Left hindlimb (tissue), 1 donor: ENCODE measurements around the gene MITF.

ENCODE experiments used
- DNase-seq: peaks from one replicate; pipeline ENCODE4 v3.0.0-alpha.2; 2018

MITF gene

DNA sequence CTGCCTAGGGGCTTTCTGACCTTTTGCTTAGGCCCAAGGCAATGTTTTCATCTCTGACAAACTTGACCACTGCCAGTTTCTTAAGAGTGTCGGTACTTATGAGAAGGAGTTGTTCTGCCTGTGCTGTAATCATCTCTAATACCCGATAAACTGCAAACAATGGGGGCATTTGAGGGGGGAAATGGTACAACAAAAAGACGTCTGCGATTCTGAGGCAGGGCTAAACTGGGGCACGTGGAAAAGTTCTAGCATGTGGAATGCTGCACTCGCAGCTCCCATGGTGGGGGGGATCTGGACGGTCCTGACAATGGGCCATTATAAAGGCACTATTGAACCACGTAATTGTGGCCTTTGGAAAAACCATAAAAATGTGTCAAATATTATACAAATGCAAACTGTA, 187.1 kb downstream of the MITF start:
- DNase-seq, result no peak

DNA sequence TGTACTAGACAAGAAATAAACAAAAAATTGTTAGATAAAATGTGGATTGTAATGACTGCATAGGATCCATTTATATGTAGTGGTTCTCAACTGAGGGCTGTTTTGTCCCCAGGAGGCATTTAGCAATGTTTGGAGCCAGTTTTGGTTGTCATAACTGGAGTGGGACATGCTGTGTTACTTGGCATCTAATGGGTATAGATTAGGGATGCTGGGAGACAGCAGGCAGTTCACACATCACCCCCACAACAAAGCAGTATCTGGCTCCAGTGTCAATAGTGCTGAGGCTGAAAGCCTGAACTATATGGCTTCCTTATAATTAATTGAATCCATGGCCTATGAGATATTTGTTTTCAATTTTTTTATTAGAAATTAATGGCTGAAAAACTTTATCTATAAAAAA, 188.3 kb downstream of the MITF start:
- no peak for DNase-seq

DNA sequence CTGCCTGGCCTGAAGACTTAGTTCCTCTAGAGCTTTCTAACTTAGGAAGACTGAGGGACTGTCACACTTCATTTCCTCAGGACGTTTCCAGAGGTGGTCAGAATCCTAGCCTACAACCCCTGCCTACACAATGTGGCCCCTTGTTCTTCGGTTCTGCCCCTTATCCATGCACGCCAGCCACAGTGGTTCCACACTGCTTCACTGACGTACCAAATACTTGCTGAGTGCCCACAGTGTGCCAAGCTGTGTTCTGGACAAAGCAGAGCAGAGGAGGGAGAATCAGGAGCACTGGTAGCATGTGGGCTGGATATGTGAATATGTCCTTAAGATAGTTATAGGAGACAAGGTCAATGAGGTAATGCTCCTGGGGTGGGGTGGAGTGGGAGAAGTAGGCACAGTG, 189.8 kb downstream of the MITF start:
- DNase-seq, result no peak

DNA sequence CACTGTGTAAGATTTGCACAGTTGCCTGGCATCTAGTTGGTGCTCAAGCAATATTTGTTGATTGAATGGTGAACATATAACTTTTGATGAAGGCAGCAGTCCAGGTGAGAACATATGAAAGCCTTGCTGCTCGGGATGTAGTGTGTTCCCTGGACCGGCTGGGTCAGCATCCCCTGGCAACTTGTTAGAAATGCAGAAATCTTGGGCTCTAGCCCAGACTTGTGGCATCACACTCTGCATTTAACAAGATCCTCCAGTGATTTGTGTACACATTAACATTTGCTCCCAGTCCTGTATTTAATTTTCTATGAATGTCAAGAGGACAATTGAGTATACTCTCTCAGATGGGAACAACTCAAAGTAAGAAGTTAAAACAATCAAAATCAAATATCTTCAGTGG, 191.3 kb downstream of the MITF start:
- DNase-seq, result no peak

DNA sequence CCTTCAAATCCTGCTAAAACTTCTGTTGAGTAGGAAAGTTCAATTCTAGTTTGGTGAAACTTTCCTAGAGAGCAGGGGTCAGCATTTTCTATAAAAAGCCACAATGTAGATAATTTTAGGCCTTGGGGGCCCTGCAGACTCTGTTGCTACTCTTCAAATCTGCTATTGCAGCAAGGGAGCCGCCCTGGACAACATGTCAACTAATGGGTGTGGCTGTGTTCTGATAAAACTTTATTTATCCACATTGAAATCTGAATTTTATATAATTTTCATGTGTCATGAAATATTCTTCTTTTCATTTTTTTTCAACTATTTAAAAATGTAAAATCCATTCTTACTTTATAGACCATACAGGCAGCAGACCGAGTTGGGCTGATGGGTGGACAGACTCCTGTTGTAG, 192.8 kb downstream of the MITF start:
- DNase-seq, result no peak

DNA sequence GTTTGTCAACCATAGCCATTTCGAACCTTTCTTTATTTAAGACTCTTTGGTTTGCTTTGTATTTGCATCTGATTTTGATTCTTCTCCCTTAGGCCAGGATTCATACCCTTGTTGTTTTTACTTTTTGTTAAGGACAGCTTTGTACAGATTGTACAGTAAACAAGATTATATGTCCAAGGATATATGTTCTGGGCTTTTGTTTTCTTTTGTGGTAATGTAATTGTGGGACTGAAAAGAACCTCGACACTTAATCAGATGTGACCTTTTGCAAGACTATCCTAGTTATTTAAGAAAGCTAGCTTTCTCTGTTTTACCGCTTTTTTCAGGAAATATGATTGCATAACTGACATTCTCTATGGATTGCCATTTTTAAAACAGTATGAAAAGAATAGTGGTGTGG, 193.2 kb downstream of the MITF start:
- no peak for DNase-seq

DNA sequence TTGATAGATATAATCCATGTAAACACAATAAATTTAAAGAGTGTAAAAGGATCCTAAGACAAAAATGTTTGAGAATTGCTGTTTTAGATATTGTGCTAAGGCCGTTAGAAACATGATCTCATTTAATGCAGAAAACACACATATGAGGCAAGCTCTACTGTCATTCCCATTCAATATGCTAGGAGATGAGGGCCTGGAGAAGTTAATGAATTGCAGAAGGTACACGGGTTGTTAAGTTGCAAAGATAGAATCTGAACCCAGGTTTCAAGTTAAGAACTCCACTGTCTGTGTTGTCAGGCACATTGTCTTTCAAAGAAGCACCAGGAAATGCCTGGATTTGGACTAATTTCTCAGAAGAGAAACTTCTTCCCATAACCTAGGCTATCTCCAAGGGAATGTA, 195.1 kb downstream of the MITF start:
- no peak for DNase-seq

DNA sequence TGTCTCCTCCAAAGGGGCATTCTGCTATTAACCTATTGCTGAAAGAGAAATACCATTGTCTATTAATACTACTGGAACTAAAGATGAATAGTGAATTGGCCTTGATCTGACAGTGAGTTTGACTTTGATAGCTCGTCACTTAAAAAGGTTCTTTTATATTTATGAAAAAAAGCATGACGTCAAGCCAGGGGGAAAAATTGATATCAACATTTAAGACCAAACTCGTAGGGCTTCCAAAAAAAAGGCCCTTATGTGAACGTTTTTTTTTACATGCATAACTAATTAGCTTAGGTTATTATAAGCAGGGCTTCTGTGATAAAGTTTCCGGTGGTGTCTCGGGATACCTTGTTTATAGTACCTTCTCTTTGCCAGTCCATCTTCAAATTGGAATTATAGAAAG, 197.0 kb downstream of the MITF start:
- DNase-seq, result no peak

DNA sequence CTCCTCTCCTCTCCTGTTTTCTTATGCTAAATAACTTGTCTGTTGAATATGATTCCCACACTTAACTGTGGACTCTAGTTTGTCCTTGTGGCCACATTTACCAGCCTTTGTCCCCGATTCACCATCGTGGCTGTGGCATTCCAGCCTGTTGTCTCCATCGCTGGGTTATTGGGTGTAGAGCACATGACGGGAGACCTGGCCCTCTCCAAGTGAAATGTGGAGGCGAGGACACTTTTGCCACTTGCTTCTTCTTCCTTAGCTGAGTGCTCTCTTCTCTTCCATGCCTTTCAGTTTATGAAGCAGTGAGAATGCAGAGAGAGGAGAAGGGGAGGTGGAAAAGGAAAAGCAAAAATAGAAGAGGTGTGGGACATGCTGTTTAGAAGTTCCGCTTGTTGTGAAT, 198.8 kb downstream of the MITF start:
- no peak for DNase-seq

DNA sequence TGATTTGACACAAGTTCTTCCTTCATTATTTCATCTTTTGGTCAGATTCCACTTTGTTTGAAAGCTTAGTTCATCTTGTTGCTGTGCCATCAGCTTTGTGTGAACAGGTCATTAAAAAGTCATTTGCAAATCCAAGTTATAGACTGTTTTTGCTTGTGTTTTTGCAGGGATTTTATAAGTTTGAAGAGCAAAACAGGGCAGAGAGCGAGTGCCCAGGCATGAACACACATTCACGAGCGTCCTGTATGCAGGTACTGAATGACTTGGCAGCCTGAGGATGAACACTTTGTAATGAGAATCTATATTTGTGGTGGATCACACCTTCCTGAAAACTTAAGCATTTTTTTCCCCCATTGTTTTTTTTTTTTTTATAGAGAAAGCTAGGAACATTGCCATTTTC, 199.7 kb downstream of the MITF start:
- DNase-seq, result no peak

DNA sequence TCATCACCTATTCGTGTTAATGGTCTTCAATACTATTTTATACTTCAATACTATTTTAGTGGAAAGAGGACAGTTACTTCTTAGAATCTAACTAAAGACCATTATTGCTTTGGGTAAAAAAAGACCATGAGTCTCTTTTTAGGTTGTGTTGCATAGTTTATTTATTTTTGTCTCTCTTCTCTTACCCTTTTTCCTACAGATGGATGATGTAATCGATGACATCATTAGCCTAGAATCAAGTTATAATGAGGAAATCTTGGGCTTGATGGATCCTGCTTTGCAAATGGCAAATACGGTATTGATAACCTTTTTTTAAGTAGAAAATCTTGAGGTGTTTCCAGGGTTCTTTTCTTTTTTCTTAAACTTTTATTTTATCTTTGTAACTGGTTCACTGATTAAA, 201.8 kb downstream of the MITF start:
- DNase-seq, result no peak

DNA sequence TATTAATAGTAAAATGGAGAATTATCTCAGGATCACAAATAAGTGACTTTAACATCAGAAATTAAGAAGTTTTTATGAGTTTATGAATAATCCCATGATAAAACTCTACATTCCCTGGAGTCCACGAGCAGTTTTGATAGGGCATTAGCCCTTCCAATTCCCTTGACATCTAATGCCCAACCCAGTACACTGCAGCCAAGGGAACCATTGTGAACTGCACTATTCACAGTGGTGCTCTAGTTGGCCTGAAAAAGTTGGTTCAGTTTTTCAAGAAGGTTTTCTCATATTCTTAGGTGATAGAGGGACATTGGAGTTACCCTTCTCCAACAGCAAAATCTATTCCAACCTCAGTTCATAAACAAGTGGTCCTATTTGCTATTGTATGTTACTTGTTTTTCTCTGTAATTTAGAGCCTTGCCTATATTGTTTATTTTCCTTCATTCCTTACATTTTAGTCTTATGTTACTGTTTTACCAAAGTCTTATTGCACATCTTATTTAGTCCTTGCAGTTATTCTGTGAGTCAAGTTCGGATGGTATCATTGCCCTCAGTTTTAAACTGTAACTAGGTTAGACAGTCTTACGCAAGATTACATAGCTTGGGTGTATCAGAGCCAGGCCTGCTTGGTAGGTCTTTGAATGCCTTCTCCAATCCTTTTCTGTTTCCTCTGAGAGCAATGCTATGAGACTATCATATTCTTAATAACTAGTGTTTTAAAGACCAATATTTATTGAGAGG, 202.3 kb downstream of the MITF start:
- DNase-seq, result no peak

DNA sequence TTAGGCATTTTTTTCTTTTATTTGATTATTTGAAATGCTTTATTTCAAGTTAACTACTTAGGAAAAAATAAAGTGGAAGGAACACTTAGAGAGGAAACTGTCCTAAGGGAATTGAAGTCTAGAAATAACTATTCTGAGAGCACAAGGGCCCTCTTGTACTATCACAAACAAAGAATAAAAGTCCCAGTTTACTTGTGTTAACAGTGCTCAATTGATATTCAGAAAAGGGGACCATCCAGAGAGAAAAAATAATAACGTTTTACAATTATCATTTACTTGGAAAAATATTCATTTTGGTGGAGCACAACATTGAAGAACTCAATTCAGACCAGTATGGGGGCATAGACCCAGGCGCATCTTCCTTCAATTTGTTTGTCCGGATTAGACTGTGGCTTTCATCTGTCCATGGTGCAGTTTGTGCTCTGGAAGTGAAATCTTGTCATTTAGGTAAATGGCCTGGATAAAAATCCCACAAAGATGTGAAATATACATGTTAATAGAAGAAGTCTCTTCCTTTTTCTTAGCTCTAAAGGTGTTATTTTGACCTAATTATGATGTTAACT, 205.7 kb downstream of the MITF start:
- no peak for DNase-seq

DNA sequence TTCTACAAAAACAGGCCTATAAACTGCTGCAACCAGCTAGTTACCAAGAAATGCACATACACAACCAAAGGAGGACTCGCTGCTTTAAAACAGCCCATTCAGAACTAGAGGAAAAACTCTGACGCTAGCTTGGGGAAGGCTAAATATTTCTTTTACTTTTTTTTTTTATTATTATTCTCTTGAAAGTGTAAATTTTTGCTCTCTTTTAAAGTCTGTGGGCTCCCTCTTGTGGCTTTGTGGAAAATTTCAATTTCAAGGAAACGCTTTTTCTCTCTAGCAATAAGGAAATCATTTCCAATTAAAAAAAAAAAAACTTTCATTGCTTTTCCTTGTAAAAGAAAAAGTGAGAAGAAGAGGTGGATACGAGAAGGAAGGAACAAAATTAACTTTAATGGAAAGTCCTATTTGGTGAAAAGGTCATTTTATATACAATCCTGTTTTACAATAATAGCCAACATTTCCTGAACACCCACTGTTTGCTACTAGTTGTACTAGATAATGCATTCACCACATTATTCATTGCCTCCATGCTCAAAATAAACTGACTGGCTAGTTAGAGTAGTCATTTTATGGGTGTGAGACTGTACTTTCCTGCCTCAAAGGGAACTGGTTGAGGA, 209.1 kb downstream of the MITF start:
- no peak for DNase-seq

DNA sequence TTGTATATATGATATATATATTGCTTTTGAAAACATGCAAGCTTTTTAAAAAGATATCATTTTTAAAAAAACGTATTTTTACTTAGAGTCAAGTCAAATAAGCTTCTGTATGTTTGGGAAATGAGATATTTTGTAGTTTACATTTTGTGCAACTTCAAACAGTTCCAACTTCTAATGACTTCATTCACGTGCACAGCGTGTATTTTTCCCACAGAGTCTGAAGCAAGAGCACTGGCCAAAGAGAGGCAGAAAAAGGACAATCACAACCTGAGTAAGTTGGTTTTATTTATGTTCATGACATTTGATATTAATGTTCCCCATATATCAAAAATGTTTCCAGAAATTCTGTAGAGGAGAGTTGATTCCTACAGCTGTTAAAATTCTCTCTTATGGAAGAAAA, 212.4 kb downstream of the MITF start:
- no peak for DNase-seq

DNA sequence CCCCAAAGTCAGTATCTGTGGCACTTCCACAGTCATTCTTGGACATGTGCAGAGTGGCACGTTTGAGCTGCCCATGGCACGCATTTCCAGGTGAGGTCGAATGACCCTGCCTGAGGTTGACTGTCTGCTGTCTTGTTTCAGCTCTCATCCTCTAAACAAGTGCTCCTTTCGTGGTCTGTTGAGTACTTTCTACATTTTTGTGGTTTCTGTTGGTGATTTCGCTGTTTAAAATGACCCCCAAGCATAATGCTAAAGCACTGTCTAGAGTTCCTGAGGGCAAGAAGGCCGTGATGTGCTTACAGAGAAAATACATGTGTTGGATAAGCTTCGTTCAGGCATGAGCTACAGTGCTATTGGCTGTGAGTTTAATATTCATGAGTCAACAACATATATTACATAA, 220.3 kb downstream of the MITF start:
- no peak for DNase-seq

DNA sequence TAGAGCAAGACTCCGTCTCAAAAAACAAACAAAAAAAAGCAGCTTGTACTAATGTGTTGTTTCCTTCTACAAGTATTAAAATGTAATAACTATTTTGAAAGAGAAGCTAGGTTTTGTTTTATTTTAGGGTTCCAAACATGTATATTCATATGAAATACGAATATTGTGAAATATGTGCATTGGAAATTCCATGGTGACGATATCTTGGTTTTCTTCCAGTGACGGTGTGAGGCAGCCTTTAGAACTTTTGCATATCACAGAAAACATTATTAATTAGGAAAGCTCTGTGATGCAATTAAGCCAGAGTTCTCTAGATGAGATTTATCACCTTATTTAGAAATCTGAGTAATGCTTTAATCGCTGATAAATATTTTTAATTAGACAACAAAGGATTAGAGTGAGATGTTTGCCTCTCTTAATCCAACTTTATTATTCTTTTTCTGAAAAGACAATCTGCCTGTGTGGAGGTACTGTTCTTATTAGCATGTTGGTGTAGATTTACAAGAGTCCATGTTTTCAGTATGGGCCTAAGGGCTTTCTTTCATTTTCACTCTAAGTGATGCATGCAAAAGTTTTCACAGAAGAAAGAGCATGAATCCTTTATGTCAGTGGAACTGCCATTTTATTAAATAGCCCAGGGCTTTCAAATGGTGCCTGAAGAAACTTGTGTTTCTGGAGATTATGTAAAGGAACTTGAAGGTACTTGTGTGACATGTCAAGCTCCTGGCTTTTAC, 222.6 kb downstream of the MITF start:
- DNase-seq, result no peak

DNA sequence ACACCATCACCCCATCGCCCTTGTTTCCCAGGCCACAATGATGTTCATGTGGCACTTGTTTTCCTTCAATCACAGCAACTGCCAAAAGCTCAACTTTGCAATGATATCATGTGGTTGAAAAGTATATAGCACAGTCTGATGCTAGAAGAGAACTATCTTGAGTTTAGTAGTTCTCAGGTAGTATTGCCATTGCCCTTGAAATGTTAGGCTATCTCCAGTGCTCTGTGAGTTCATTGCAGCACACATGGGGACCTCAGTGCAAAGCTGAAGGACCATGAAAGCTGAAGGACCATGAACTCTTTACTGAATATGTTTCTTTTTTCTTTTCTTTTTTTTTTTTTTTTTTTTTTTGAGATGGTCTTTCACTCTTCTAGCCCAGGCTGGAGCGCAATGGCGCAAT, 224.4 kb downstream of the MITF start:
- no peak for DNase-seq

DNA sequence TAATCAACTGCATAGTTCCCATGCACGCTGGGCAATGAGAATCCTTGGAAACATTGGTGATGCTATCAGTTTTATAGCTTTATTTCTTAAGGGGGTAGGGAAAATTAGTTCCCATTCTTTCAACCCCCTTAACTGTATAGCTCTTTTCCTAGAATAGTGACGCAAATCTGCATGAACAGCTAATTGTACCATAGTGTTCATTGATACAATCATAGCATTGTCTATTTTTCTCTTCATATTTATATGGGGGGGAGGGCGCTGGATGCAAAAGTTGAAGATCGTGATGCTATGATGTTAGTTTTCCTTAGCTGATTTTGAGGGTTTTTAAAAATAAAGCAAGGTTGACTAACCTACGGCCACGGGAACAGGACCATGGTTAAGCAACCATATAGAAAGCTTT, 227.9 kb downstream of the MITF start:
- no peak for DNase-seq

DNA sequence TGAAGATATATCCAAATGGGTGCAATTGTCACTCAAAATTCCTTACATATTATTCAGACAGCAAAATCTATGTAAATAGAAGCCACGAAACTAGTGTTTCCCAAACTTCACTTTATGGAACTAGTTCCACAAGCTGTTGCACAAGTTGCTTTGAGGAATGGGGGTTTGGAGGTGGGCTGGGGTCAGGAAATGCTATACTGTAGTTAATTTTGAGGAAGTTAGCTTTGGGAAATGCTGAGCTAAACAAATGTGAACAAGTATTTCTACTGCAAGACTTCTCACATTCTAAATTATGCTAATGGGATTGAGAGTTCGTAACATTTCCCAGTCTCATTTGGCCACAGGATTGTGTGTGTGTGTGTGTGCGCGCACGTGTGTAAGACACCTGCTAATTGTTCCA, 231.6 kb downstream of the MITF start:
- DNase-seq, result no peak

DNA sequence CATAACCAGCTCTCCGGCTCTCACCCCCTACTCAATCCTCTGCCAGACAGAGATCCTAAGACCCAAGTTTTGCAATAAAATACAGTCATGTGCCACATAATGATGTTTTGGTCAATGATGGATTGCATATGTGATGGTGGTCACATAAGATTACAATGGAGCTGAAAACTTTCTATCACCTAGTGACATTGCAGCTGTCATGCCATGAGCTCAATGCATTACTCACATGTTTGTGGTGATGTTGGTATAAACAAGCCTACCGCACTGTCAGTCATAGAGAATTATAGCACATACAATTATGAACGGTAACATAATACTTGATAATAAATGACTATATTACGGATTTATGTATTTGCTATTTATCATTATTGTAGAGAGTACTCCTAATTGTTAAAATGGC, 233.4 kb downstream of the MITF start:
- no peak for DNase-seq

DNA sequence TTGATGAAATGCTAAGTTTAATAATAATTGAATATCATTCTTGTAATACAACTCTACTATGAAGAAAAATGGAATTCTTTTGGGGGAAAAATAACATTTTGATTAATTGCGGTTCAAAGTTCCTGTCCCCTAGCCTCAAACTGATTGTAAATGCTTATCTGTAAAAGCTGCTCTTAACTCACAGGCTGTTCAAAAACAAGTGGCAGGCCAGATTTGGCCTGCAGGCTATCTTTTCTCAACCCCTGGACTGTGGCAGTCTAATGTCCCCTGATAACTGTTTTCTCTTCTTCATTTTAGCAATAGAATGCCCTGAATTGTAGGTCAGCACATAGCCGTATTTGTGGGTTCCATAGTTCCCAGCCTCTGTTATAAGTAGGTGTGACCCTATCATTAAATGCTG, 236.8 kb downstream of the MITF start:
- no peak for DNase-seq

DNA sequence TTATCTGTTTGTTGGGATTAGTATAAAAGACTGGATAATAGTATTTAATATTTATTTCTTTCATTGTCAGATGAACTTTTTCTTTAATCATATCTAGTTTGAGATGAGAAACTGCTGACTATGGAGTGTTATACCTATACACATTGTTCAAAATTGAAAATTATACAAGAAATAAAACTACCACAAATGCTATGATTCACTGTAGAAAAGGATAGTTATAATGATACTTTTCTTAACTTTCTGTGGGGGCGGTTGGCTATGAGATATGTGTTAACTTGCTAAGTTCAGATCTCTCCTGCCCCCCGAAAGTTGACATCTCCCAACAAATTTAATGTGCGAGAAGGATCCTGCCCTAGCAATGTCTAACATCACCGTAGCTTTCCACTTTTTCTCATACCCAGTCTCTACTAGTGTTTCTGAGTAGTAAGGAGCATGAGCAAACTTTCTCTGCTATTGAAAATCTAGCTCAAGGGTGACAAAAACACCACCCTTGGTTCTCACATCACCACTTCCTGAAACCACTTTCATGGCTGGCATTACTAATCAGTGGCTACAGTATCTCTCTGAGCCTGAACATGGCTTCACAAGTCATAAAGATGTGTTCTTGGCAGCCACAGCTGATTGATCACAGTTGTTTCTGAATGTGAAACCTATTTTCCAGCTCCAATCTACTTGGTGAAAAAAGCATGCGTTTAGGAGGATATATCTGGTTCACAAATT, 244.4 kb downstream of the MITF start:
- DNase-seq, result no peak
